Epithelial cell of proximal tubule (primary cell): ENCODE data around the gene COL20A1. TPM values are rescaled to one million over a fixed set of nuclear protein-coding genes. Genes with fewer than 3 reads are reported as not detected.

Experiments
- DNase-seq: peaks from one replicate; pipeline ENCODE4 v3.0.0-alpha.2; 2011; ENCODE audit warnings: low read depth
- H3K4me3 ChIP-seq: 2 replicates; pipeline ENCODE4 v1.5.1; 2011; ENCODE audit warnings: low read depth, mild to moderate bottlenecking, low read length
- CTCF ChIP-seq: conservative IDR thresholded peaks from 2 replicates; pipeline ENCODE4 v1.5.1; 2012; ENCODE audit warnings: low read depth, mild to moderate bottlenecking, low read length
- total RNA-seq: library from RNA; depleted of rRNA; stranded (reverse); fragments of >200 nt; gene quantifications from 2 replicates; pipeline ENCODE4 v1.2.3, GENCODE V29; 2015

The COL20A1 gene
- total RNA-seq, 1 donor from 2014 or later: not detected

GRCh38 chr20:63316502-63316921 lies 23.5 kb downstream of the COL20A1 start:
- H3K4me3 ChIP-seq: no peak overlapping the region
- TF ChIP-seq CTCF: no peak
- DNase-seq: no peak

GRCh38 chr20:63317061-63317460 lies 24.1 kb downstream of the COL20A1 start:
- no peak for TF ChIP-seq CTCF
- DNase-seq: no peak

GRCh38 chr20:63317601-63318291 lies 24.8 kb downstream of the COL20A1 start:
- TF ChIP-seq CTCF: no peak
- H3K4me3 ChIP-seq: no peak overlapping the region
- no peak for DNase-seq

More at GRCh38 chr20:63317061-63317460, 24.1 kb downstream of the COL20A1 start:
- no peak overlapping the region for H3K4me3 ChIP-seq

- no peak overlapping the region for H3K4me3 ChIP-seq
- no peak for DNase-seq
- no peak for TF ChIP-seq CTCF
Observed at GRCh38 chr20:63318391-63319163, 25.6 kb downstream of the COL20A1 start.

GRCh38 chr20:63319164-63320040 lies 26.4 kb downstream of the COL20A1 start:
- no peak for TF ChIP-seq CTCF
- no peak for DNase-seq
- H3K4me3 ChIP-seq: no peak overlapping the region

GRCh38 chr20:63320041-63320511 lies 27.1 kb downstream of the COL20A1 start:
- no peak overlapping the region for H3K4me3 ChIP-seq
- TF ChIP-seq CTCF: no peak
- DNase-seq: no peak
